Activated naive CD4-positive, alpha-beta T cell treated with anti-CD3 and anti-CD28 coated beads for 36 hours (primary cell): ENCODE measurements around the gene MORF4L1. TPM values are rescaled to one million over a fixed set of nuclear protein-coding genes. Genes with fewer than 3 reads are reported as not detected.

ENCODE experiments used
- CTCF ChIA-PET: fragments of 350-600 bp; sonication (Branson Sonifier 250); formaldehyde crosslinking; loops from one replicate; lab custom pipeline; 2021; ENCODE audit warnings: antibody characterized with exemption; lab: Charles Lee
- DNase-seq: peaks from one replicate; pipeline ENCODE4 v3.0.0-alpha.2; 2020
- H3K27ac Mint-ChIP-seq: one replicate; pipeline ENCODE4 v1.8.0; 2021; ENCODE audit warnings: mild to moderate bottlenecking, mixed read lengths
- H3K27me3 Mint-ChIP-seq: one replicate; pipeline ENCODE4 v1.8.0; 2021; ENCODE audit warnings: low read depth, mixed read lengths
- H3K36me3 Mint-ChIP-seq: one replicate; pipeline ENCODE4 v1.8.0; 2021; ENCODE audit warnings: low read depth, mixed read lengths
- H3K4me1 Mint-ChIP-seq: one replicate; pipeline ENCODE4 v1.8.0; 2021; ENCODE audit warnings: low read depth, mixed read lengths
- H3K4me3 Mint-ChIP-seq: one replicate; pipeline ENCODE4 v1.8.0; 2021; ENCODE audit warnings: mild to moderate bottlenecking, moderate library complexity, mixed read lengths
- H3K9me3 Mint-ChIP-seq: one replicate; pipeline ENCODE4 v1.8.0; 2021; ENCODE audit warnings: mixed read lengths
- intact Hi-C: fragments of 100-400 bp; cut with micrococcal nuclease; formaldehyde crosslinking; loops from one replicate; pipeline ENCODE4 v1.15.1; 2023
- total RNA-seq, 2 experiments: library from RNA; stranded (reverse); gene quantifications; one replicate each; pipeline ENCODE4 v1.2.3, GENCODE V29; 2021

Gene MORF4L1
- total RNA-seq, 2 experiments from 2014 or later, result 299 to 338 TPM

DNA sequence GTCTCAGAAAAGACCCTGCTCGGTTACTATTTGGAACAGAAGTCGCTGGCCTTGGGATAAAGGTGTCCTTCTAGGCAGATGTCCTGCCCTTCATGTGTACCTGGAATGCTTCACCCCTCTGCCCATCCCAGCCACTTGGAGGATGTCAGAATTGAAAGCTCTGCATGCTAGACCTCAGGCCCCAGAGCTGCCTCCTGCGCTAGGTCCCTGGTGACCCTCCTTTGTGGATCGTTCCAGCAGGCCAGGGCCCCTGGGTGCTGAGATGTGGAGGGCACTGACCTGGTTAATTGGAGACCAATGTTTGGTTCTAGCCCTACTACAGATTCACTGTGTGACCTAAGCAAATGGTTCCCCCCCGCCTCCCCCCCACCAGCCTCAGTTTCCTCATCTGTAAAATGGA, 74.8 kb downstream of the MORF4L1 start:
- no peak for DNase-seq
- Mint-ChIP-seq H3K9me3 (no peaks in the 10 kb centered on the region), H3K36me3 (no peaks in the 10 kb centered on the region), H3K4me1 (peaks cover 11% of the 10 kb centered on the region), H3K27me3 (peaks cover 2% of the 10 kb centered on the region), H3K4me3 (no peak overlapping the region), H3K27ac (no peak overlapping the region)
- CTCF ChIA-PET, result no interaction called here
- intact Hi-C loops, result no loop called here

Other genes with a start within 250 kb of the MORF4L1 start
- not detected for gene CHRNB4, start 231.7 kb upstream of the MORF4L1 start, total RNA-seq
- under 1 TPM; 0.07 to 0.10 TPM for gene ADAMTS7, start 61.4 kb upstream of the MORF4L1 start, total RNA-seq
- 1 to 10 TPM; 4.7 to 5.1 TPM for gene CTSH, start 72.2 kb downstream of the MORF4L1 start, total RNA-seq
- not detected for gene RASGRF1, start 217.9 kb downstream of the MORF4L1 start, total RNA-seq